ENCODE results near the gene IQGAP2. TPM values are rescaled to one million over a fixed set of nuclear protein-coding genes. Genes with fewer than 3 reads are reported as not detected.
"Not testable (repeated sequence)": the region's sequence is repeated elsewhere in the genome, so short reads cannot be mapped to it uniquely, and the experiment has no call there.

IQGAP2 gene
- total RNA-seq, 1 donor, result 86.2 TPM

GRCh38 chr5:76723266-76723665 lies 320.2 kb downstream of the IQGAP2 start:
- DNase-seq (ENCODE audit: low read depth in 2 of 3, low spot score in 2 of 3), result no peak

- peak in 1 of 3 donors; percentile 26 for DNase-seq (ENCODE audit: low read depth in 2 of 3, low spot score in 2 of 3)
These were observed 320.8 kb downstream of the IQGAP2 start for GRCh38 chr5:76723906-76724305.

- DNase-seq (ENCODE audit: low read depth in 2 of 3, low spot score in 2 of 3), result no peak
These were observed 321.8 kb downstream of the IQGAP2 start for GRCh38 chr5:76724871-76725270.

GRCh38 chr5:76728965-76729364 lies 325.9 kb downstream of the IQGAP2 start:
- no peak for DNase-seq (ENCODE audit: low read depth in 2 of 3, low spot score in 2 of 3)

GRCh38 chr5:76729373-76730290 lies 326.5 kb downstream of the IQGAP2 start:
- DNase-seq (ENCODE audit: low read depth in 2 of 3, low spot score in 2 of 3), result no peak

- DNase-seq (ENCODE audit: low read depth in 2 of 3, low spot score in 2 of 3), result no peak
These were observed 329.4 kb downstream of the IQGAP2 start for GRCh38 chr5:76732405-76733048.

GRCh38 chr5:76733049-76733417 lies 329.9 kb downstream of the IQGAP2 start:
- DNase-seq (ENCODE audit: low read depth in 2 of 3, low spot score in 2 of 3), result no peak

- peak in 1 of 3 donors; percentile 22 for DNase-seq (ENCODE audit: low read depth in 2 of 3, low spot score in 2 of 3)
These were observed 332.9 kb downstream of the IQGAP2 start for GRCh38 chr5:76735762-76736545.

GRCh38 chr5:76736679-76737556 lies 333.8 kb downstream of the IQGAP2 start:
- peak in 1 of 3 donors; percentile 45 for DNase-seq (ENCODE audit: low read depth in 2 of 3, low spot score in 2 of 3)

GRCh38 chr5:76737846-76738245 lies 334.8 kb downstream of the IQGAP2 start:
- DNase-seq (ENCODE audit: low read depth in 2 of 3, low spot score in 2 of 3), result no peak

GRCh38 chr5:76741506-76741905 lies 338.4 kb downstream of the IQGAP2 start:
- not testable (repeated sequence) for DNase-seq (ENCODE audit: low read depth in 2 of 3, low spot score in 2 of 3)

GRCh38 chr5:76742583-76742982 lies 339.5 kb downstream of the IQGAP2 start:
- DNase-seq (ENCODE audit: low read depth in 2 of 3, low spot score in 2 of 3), result no peak

GRCh38 chr5:76744632-76745031 lies 341.5 kb downstream of the IQGAP2 start:
- no peak for DNase-seq (ENCODE audit: low read depth in 2 of 3, low spot score in 2 of 3)

- no peak for DNase-seq (ENCODE audit: low read depth in 2 of 3, low spot score in 2 of 3)
These were observed 342.6 kb downstream of the IQGAP2 start for GRCh38 chr5:76745670-76746069.

GRCh38 chr5:76746677-76747076 lies 343.6 kb downstream of the IQGAP2 start:
- peak in 1 of 3 donors; percentile 29 for DNase-seq (ENCODE audit: low read depth in 2 of 3, low spot score in 2 of 3)

- peak in 1 of 3 donors; percentile 62 for DNase-seq (ENCODE audit: low read depth in 2 of 3, low spot score in 2 of 3)
These were observed 344.6 kb downstream of the IQGAP2 start for GRCh38 chr5:76747706-76748105.

GRCh38 chr5:76751291-76751690 lies 348.2 kb downstream of the IQGAP2 start:
- DNase-seq (ENCODE audit: low read depth in 2 of 3, low spot score in 2 of 3), result no peak

- no peak for DNase-seq (ENCODE audit: low read depth in 2 of 3, low spot score in 2 of 3)
These were observed 351.6 kb downstream of the IQGAP2 start for GRCh38 chr5:76754668-76755078.

- no peak for DNase-seq (ENCODE audit: low read depth in 2 of 3, low spot score in 2 of 3)
These were observed 352.9 kb downstream of the IQGAP2 start for GRCh38 chr5:76755779-76756637.
